SK-N-DZ (cell line): ENCODE data around the gene RAB24.
"Not testable (repeated sequence)": the region's sequence is repeated elsewhere in the genome, so short reads cannot be mapped to it uniquely, and the experiment has no call there.

Experiments
- DNase-seq: peaks from one replicate; pipeline ENCODE4 v3.0.0-alpha.2; 2015; ENCODE audit warnings: low spot score

Gene RAB24

DNA sequence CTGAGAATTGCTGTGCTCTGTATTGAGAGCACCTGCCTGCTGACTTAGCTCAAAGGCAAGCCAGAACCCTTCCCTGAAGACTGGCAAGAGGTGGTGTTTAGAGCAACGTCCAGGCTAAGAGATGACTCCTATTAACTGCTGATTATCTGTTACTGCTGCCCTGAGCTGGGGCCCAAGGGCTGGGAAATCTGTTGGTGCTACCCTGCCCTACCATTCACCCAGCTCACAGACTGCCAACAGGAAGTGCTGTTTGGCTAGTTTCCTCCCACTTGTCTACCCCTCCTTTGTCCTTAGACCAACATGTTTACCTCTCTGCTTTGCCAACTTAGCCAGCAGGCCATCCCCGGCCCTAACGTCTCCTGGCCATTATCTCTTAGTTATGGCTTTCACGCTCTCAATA lies 6.9 kb downstream of the RAB24 start:
- no peak for DNase-seq

DNA sequence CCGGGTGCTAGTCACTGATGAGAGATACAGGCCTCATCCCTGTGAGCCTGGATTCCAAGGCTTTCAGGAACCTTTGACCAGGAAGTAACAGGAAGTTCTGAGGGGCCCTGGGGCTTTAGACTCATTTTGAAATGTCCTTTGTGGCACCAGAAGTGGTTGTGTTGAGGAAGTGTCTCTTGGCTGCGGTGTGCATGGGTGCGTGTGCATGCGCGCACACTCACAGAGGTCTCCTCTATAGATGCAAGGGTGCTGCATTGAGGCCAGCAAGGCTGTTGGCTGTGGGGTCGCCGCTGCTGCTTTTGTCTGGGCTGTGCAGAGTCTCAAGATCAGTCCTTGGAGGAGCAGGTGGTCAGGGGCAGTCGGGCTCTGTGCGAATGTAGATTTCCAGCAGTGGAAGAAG lies 7.6 kb downstream of the RAB24 start:
- no peak for DNase-seq

DNA sequence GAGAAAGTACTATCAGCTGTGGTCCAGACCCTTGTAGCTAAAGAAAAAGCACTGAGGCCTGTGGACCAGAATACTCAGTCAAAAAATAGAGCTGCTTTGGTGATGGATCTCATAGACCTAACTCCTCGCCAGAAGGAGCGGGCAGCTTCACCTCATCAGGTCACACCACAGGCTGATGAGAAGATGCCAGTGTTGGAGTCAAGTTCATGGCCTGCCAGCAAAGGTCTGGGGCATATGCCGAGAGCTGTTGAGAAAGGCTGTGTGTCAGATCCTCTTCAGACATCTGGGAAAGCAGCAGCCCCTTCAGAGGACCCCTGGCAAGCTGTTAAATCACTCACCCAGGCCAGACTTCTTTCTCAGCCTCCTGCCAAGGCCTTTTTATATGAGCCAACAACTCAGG lies 8.9 kb downstream of the RAB24 start:
- no peak for DNase-seq

DNA sequence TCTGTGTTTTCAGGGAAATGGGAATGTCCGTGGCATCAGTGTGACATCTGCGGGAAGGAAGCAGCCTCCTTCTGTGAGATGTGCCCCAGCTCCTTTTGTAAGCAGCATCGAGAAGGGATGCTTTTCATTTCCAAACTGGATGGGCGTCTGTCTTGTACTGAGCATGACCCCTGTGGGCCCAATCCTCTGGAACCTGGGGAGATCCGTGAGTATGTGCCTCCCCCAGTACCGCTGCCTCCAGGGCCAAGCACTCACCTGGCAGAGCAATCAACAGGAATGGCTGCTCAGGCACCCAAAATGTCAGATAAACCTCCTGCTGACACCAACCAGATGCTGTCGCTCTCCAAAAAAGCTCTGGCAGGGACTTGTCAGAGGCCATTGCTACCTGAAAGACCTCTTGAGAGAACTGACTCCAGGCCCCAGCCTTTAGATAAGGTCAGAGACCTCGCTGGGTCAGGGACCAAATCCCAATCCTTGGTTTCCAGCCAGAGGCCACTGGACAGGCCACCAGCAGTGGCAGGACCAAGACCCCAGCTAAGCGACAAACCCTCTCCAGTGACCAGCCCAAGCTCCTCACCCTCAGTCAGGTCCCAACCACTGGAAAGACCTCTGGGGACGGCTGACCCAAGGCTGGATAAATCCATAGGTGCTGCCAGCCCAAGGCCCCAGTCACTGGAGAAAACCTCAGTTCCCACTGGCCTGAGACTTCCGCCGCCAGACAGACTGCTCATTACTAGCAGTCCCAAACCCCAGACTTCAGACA lies 9.5 kb downstream of the RAB24 start:
- DNase-seq = no peak

DNA sequence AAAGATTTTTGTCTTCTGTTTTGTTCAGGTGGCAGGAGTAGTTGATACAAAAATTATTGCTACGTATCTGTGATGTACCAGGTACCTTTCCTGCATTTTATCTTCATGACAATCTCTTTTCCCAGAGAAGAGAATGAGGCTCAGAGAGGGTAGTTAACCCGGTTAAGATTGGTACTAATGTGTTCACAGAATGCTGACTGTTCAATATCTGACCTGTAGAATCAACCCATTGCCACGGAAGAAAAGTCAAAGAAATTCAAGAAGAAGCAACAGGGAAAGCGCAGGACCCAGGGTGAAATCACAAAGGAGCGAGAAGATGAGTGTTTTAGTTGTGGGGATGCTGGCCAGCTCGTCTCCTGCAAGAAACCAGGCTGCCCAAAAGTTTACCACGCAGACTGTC lies 11.8 kb downstream of the RAB24 start:
- no peak for DNase-seq

DNA sequence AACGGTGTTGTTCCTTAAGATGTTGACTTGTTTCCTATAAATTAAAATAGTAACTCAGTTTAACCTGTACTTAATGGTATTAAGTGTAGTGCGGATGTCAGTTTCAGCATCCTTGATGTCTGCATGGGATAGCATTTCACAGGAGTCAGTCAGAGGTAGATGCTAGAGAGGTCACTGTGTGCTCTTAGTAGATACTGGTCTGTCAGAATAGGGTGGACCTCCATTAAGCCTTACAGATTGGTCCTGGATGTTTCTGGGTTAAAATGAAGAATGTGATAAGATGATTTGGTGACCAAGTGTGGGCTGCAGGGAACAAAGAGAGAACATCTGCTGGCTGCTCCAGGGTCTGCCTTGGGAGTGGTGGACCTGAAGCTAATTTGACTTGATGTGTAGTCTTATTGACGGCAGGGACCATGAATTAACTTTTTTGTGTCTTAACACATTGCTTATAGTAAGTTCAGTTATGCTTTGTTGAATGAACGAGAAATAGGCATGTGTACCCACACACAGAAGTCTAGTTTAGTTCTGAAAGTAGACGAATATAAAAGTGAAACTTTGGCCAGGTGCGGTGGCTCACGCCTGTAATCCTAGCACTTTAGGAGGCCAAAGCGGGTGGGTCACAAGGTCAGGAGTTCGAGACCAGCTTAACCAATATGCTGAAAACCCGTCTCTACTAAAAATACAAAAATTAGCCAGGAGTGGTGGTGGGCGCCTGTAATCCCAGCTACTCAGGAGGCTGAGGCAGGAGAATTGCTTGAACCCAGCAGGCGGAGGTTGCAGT lies 12.5 kb downstream of the RAB24 start:
- no peak for DNase-seq

DNA sequence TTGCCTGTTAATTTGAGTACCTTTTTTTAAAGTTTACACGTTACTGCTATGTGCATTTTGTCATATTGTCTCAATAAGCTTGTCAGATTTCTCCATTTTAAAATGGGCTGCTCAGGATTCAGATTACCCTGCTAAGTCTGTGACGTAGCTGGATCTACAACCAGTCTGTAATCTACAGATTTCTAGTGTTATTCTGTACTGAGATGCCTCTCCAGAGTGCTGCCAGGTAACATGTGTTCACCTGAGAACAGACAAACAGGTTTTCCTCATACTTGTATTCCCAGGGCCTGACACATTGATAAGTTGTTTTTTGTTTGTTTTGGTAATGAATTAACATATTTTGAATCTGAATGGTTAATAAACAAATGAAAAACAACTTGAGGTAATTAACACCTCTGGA lies 15.3 kb downstream of the RAB24 start:
- no peak for DNase-seq

DNA sequence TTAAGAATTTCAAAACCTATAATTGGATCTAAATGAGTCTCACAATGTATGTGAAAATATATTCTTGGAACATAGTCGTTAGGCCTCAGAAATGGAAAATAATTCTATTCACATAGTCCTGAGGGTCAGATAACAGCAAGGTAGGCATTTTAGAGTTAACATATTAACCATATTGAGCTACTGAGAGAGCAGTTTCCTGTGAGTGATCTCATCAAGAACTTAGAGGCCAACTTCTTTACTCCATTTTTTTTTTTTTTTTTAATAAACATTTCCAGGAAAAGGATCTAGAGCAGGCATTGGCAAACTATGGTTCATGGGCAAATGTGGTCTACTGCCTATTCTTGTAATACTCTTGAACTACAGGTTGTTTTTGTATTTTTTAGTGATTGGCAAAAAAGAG lies 26.6 kb downstream of the RAB24 start:
- DNase-seq = no peak

DNA sequence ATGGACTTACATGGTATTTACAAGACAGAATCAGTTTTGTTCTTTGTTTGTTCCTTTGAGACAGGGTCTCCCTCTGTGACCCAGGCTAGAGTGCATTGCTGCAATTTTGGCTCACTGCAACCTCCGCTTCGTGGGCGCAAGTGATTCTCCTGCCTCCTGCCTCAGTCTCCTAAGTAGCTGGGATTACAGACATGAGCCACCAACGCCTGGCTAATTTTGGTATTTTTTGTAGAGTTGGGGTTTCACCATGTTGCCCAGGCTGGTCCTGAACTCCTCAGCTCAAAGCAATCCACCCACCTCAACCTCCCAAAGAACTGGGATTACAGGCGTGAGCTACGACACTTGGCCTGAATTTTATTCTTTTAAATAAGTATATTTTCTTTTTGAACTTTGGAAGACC lies 27.6 kb downstream of the RAB24 start:
- DNase-seq = no peak

DNA sequence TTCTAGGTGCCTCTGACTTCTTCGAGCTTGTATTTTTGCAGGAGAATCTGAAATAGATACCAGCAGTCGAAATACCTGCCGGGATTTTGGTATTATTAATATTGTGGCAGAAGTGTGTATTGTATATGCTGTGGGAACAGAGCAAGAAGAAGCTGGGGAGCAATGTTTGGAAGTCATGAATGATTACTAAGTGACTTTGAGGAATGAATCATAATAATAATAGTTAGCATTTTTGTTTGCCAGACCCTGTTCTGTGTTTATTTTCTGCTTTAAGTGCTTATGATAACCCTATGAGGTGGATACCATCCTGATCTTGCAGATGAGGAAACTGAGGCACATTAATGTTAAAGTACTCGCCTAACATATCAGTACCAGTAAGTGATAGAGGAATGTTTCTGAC lies 32.4 kb downstream of the RAB24 start:
- DNase-seq = no peak

DNA sequence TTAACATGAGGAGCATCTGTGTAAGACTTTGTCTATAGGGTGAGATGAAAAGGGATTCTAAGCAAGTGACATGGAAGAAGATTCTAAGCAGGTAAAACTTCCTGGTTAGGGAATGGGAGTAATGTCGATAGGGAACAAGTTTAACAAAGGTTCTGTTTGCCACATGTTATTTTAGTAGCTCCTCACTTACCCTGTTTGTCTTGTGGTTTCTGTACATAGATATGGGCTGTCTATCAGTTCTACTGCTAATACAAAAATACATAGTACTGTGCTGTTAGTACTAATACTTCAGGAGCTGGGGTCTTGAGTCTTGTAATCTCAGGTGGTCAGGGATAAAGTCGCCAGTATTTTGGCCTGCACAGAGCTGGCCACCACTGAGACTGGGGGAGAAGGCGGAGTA lies 32.9 kb downstream of the RAB24 start:
- DNase-seq = no peak

DNA sequence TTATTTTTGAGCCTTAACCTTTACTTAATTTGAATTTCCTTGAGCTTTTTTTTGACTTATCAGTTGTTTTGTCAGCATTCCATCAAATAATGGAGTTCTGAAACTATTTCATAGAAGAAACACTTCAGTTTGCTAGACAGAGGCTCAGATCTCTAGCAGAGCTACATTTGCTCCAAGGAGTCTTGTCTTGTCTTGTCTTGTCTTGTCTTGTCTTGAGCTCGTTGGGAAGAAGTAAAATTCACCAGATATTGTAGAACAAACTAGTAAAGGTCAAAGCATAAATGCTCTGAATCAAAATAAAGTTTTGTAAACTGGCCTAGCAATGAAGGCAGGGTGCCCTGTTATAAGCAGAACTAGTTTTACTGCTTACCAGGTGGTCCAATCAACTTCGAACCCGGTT lies 33.5 kb downstream of the RAB24 start:
- DNase-seq = no peak

DNA sequence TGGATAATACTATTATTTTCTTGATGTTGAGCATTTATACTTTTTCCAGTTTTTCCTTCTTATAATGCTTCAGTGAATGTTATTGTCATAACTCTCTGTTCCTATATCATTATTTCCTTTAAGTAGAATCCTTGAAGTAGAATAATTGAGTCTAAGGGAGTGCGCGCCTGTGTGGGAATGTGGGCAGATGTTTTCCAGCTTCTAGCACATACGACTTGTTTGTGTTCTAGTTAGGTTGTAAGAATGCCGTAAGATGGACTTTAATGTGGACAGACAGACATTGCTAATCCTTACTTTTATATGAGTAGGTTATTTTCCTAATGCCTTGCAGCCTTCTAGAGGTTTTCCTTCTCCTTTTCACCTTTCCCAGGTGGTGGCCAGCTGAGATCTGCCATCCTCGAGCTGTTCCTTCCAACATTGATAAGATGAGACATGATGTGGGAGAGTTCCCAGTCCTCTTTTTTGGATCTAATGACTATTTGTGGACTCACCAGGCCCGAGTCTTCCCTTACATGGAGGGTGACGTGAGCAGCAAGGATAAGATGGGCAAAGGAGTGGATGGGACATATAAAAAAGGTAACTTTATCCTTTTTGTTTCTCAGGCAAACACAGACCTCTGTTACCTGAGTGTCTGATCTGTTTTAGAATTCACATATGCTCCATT lies 34.2 kb downstream of the RAB24 start:
- DNase-seq = no peak

DNA sequence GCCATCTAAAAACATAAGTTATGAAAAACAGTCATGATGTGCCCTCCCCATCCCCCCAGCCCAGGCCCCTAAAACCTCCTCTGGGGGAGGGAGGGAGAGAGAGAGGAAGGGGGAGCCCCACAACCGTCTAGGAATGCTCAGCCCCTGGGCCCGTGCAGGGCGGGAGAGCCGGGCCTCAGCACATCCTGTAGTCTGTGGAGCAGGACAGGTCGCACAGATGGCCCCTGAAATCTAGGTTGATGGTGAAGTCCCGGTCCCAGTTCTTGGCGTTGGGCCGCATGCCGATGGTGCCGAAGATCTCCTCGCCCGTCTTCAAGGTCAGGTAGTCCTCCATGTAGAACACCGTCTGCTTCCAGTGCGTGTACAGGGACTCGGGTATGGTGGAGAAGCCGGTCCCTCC lies 38.1 kb downstream of the RAB24 start:
- DNase-seq = no peak

DNA sequence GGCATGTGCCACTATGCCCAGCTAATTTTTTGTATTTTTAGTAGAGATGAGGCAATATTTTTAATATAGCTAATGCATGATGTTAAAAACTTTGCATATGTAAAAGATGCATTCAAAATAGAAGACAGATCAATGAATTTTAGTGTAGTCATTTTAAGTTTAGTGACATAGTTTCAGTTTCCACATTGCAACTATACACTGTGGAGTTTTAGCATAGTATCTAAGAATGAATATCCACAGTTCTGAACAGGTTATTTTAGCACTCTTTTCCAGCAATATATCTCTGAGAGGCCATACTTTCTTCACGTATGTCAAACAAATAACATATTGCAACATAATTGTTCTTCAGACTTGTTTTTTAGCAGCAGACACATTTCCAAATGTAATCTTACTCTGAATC lies 39.3 kb downstream of the RAB24 start:
- DNase-seq = no peak

DNA sequence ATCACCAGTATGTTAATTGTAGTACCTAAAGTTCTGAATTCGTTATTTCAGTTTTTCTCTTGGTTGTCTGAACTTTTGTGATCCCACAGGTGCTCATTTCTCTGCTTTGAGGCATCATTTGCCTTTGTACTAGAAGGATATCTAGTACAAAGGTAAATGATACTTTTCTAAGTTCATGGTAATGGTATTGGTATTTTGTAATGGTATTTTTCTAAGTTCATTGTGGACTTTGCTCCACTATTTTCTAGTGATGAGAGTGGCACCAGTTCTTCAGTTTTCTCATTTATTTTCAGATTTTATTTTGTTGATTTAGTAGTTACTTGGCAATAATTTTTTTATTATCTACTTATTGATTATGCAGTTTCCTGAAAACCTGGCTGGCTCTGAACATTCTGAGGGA lies 42.0 kb downstream of the RAB24 start:
- DNase-seq = no peak

DNA sequence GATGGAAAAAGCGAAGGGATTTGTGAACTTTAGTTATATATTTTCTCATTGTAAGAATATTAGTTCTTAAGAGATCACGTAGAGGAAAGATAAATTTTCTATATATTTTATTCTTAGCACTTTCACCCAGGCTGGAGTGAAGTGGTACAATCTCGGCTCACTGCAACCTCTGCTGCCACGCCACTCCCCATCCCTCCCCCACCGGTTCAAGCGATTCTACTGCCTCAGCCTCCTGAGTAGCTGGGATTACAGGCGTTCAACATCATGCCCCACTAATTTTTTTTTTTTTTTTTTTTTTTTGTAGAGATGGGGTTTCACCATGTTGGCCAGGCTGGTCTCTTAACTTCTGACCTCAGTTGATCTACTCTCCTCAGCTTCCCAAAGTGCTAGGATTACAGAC lies 42.6 kb downstream of the RAB24 start:
- no peak for DNase-seq

DNA sequence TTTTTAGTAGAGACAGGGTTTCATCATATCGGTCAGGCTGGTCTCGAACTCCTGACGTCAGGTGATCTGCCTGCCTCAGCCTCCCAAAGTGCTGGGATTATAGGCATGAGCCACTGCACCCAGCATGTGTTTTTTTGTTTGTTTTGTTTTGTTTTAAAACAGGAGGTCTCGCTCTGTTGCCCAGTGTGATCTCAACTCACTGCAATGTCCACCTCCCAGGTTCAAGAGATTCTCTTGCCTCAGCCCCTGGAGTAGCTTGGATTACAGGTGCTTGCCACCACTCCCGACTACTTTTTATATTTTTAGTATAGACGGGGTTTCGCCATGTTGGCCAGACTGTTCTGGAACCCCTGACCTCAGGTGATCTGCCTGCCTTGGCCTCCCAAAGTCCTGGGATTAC lies 44.8 kb downstream of the RAB24 start:
- DNase-seq = not testable (repeated sequence)

DNA sequence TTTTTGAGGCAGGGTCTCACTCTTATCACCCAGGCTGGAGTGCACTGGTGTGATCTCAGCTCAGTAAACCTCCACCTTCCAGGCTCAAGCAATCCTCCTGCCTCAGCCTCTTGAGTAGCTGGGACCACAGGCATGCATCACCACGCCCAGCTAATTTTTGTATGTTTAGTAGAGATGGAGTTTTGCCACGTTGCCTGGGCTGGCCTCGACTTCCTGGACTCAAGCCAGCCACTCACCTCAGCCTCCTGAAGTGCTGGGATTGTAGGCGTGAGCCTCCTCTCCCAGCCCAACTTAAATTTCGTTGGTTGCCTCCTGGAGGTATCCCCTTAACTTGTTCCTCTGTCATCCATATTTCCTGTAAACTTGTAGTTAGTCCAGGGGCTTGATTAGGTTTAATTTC lies 47.2 kb downstream of the RAB24 start:
- DNase-seq = no peak

DNA sequence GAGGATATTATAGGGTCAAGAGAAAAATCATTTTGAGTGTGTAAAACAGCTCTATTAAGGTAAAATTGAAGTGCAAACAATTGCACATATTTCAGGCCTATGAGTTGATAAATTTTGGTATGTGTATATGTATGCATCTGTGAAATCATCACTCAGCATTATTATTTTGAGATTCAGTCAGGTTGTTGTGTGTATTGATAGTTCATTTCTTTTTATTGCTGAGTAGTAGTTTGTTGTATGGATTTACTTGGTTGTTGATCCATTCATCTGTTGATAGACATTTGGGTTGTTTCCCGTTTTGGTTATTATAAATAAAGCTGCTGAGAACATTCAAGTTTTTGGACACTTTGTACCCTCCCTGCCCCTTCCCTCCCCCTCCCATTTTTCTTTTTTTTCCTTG lies 50.3 kb downstream of the RAB24 start:
- no peak for DNase-seq
